Coronary artery (tissue), 2 donors: ENCODE results near the gene GRIP2.

ENCODE experiments used
- DNase-seq: peaks from one replicate; pipeline ENCODE4 v3.0.0-alpha.2; 2017; ENCODE audit warnings: low spot score
- H3K27ac ChIP-seq, 2 donors: fragments of 200-600 bp; sonication (generic); one replicate each; pipeline ENCODE4 v1.5.1; 2016 to 2019
- H3K4me3 ChIP-seq: fragments of 200-600 bp; sonication (generic); 2 replicates; pipeline ENCODE4 v1.5.1; 2016; ENCODE audit warnings: mild to moderate bottlenecking, moderate library complexity
- CTCF ChIP-seq: fragments of 200-600 bp; sonication (generic); IDR thresholded peaks from one replicate; pipeline ENCODE4 v1.5.1; 2019; ENCODE audit warnings: antibody characterized with exemption

Gene GRIP2

GRCh38 chr3:14553871-14554270 is 13.7 kb upstream of the GRIP2 start:
- Histone ChIP-seq H3K4me3 (no peak overlapping the region), H3K27ac (no peak overlapping the region)
- no peak for DNase-seq
- TF ChIP-seq CTCF = no peak

GRCh38 chr3:14552717-14553116 is 12.6 kb upstream of the GRIP2 start:
- Histone ChIP-seq H3K27ac (no peak overlapping the region), H3K4me3 (no peak overlapping the region)
- no peak for TF ChIP-seq CTCF
- no peak for DNase-seq

GRCh38 chr3:14552041-14552648 is 12.0 kb upstream of the GRIP2 start:
- H3K4me3 ChIP-seq = no peak overlapping the region
- no peak overlapping the region for H3K27ac ChIP-seq
- TF ChIP-seq CTCF = no peak
- no peak for DNase-seq

GRCh38 chr3:14550651-14551611 is 10.8 kb upstream of the GRIP2 start:
- TF ChIP-seq CTCF = no peak
- DNase-seq = no peak
- Histone ChIP-seq H3K4me3 (no peak overlapping the region), H3K27ac (no peak overlapping the region)

- no peak for DNase-seq
- no peak overlapping the region for H3K27ac ChIP-seq
- TF ChIP-seq CTCF = no peak
- no peak overlapping the region for H3K4me3 ChIP-seq
Observed at GRCh38 chr3:14550181-14550580, 10.0 kb upstream of the GRIP2 start.

GRCh38 chr3:14549256-14549919 is 9.2 kb upstream of the GRIP2 start:
- Histone ChIP-seq H3K4me3 (no peak overlapping the region), H3K27ac (no peak overlapping the region)
- DNase-seq = no peak
- TF ChIP-seq CTCF = no peak
